SK-N-SH (cell line): Measurements from ENCODE around the gene E4F1. TPM values are rescaled to one million over a fixed set of nuclear protein-coding genes. Genes with fewer than 3 reads are reported as not detected.

ENCODE experiments used
- CTCF ChIA-PET: fragments of 300-600, 350-600 bp; formaldehyde crosslinking; extraction: SDS; loops from one replicate; lab custom pipeline; 2021; lab: Yijun Ruan, JAX
- POLR2A ChIA-PET: fragments of 350-600 bp; sonication (Branson Sonifier 250); formaldehyde crosslinking; extraction: SDS; loops from one replicate; lab custom pipeline; 2020; ENCODE audit warnings: antibody characterized with exemption, inconsistent platforms; lab: Yijun Ruan, JAX
- DNase-seq: peaks from one replicate; pipeline ENCODE4 v3.0.0; 2012
- H2AFZ ChIP-seq: fragments of 200-600 bp; sonication (generic); 2 replicates; pipeline ENCODE4 v1.8.1; 2016; ENCODE audit warnings: antibody characterized with exemption, mild to moderate bottlenecking, low read depth
- H3F3A ChIP-seq: fragments of 200-600 bp; sonication (generic); replicated peaks from 2 replicates; pipeline ENCODE3; 2016; ENCODE audit warnings: antibody characterized with exemption, mild to moderate bottlenecking; ENCODE audit not compliant: insufficient read depth
- H3K27ac ChIP-seq, 2 experiments: fragments of 200-500 bp in 1 of 2; fragments of 200-600 bp in 1 of 2; sonication (Bioruptor generic) in 1 of 2; sonication (generic), shearing (Covaris generic) in 1 of 2; 2 replicates each; pipeline versions ENCODE4 v1.5.1 to v1.6.1; 2014 to 2016; ENCODE audit warnings: low read depth in 2 of 2, inconsistent platforms in 1 of 2, low read length in 1 of 2, mild to moderate bottlenecking in 1 of 2, mixed read lengths in 1 of 2
- H3K27me3 ChIP-seq: fragments of 200-600 bp; sonication (generic), shearing (Covaris generic); 2 replicates; pipeline ENCODE4 v1.6.1; 2016; ENCODE audit warnings: mixed run types; ENCODE audit not compliant: insufficient read depth
- H3K36me3 ChIP-seq, 2 experiments: fragments of 200-500 bp in 1 of 2; fragments of 200-600 bp in 1 of 2; sonication (Bioruptor generic) in 1 of 2; sonication (generic) in 1 of 2; replicated peaks in 1 of 2; 2 replicates each; pipeline versions ENCODE3 to v1.5.1; 2014 to 2016; ENCODE audit warnings: low read length in 1 of 2, mild to moderate bottlenecking in 1 of 2; ENCODE audit not compliant: insufficient read depth in 2 of 2, control insufficient read depth in 1 of 2
- H3K4me1 ChIP-seq, 2 experiments: fragments of 200-500 bp in 1 of 2; fragments of 200-600 bp in 1 of 2; sonication (Bioruptor generic) in 1 of 2; sonication (generic), shearing (Covaris generic) in 1 of 2; 2 replicates each; pipeline versions ENCODE4 v1.5.1 to v1.6.1; 2014 to 2016; ENCODE audit warnings: low read depth in 1 of 2, low read length in 1 of 2, mixed run types in 1 of 2; ENCODE audit not compliant: insufficient read depth in 2 of 2, control insufficient read depth in 1 of 2
- H3K4me2 ChIP-seq: fragments of 200-600 bp; sonication (generic), shearing (Covaris generic); 2 replicates; pipeline ENCODE4 v1.6.1; 2017; ENCODE audit warnings: mixed run types
- H3K4me3 ChIP-seq, 2 experiments: fragments of 200-500 bp in 1 of 2; fragments of 200-600 bp in 1 of 2; sonication (Bioruptor generic) in 1 of 2; sonication (generic), shearing (Covaris generic) in 1 of 2; 2 replicates each; pipeline versions ENCODE4 v1.5.1 to v1.8.1; 2014 to 2016; ENCODE audit warnings: low read depth in 2 of 2, inconsistent platforms in 1 of 2, low read length in 1 of 2, mild to moderate bottlenecking in 1 of 2, mixed read lengths in 1 of 2, moderate library complexity in 1 of 2
- H3K79me2 ChIP-seq: fragments of 200-600 bp; sonication (generic); 2 replicates; pipeline ENCODE4 v1.8.1; 2017; ENCODE audit warnings: mild to moderate bottlenecking; ENCODE audit not compliant: insufficient read depth
- H3K9ac ChIP-seq: fragments of 200-600 bp; sonication (generic); 2 replicates; pipeline ENCODE4 v1.6.1; 2017; ENCODE audit warnings: mixed run types
- H3K9me2 ChIP-seq: fragments of 200-600 bp; sonication (generic); 2 replicates; pipeline ENCODE4 v1.6.1; 2017; ENCODE audit warnings: mixed run types
- H3K9me3 ChIP-seq: fragments of 200-600 bp; sonication (generic); 2 replicates; pipeline ENCODE4 v1.6.1; 2017; ENCODE audit warnings: mixed run types, mild to moderate bottlenecking, moderate library complexity
- H4K20me1 ChIP-seq: fragments of 200-600 bp; sonication (generic); 2 replicates; pipeline ENCODE4 v1.6.1; 2017; ENCODE audit warnings: mild to moderate bottlenecking, mixed run types; ENCODE audit not compliant: insufficient read depth
- EP300 ChIP-seq, 2 experiments: IDR thresholded peaks; 2 replicates each; pipeline versions ENCODE4 v1.4.0 to v1.6.1; 2012; ENCODE audit warnings: borderline replicate concordance in 1 of 2, low read depth in 1 of 2, low read length in 1 of 2
- EZH2phosphoT487 ChIP-seq: fragments of 200-600 bp; sonication (generic); IDR thresholded peaks from 2 replicates; pipeline ENCODE4 v1.6.1; 2017; ENCODE audit warnings: low read depth, mixed run types, mild to moderate bottlenecking, antibody characterized with exemption, moderate library complexity, borderline replicate concordance
- GABPA ChIP-seq: IDR thresholded peaks from 2 replicates; pipeline ENCODE4 v1.4.0; 2012; ENCODE audit warnings: low read depth, mild to moderate bottlenecking
- JUND ChIP-seq: IDR thresholded peaks from 2 replicates; pipeline ENCODE4 v1.4.0; 2012
- MEF2A ChIP-seq: IDR thresholded peaks from 2 replicates; pipeline ENCODE4 v1.4.0; 2012; ENCODE audit warnings: low read depth, borderline replicate concordance
- MXI1 ChIP-seq: IDR thresholded peaks from 2 replicates; pipeline ENCODE4 v1.6.1; 2012; ENCODE audit warnings: mild to moderate bottlenecking, low read depth, low read length, improper control_type of control experiment
- NFIC ChIP-seq: IDR thresholded peaks from 2 replicates; pipeline ENCODE4 v1.4.0; 2012; ENCODE audit warnings: borderline replicate concordance
- POLR2AphosphoS5 ChIP-seq: IDR thresholded peaks from 2 replicates; pipeline ENCODE4 v1.6.1; 2012; ENCODE audit warnings: low read depth, low read length
- RAD21 ChIP-seq: IDR thresholded peaks from 2 replicates; pipeline ENCODE4 v1.6.1; 2012; ENCODE audit warnings: mild to moderate bottlenecking, low read length
- RFX5 ChIP-seq: IDR thresholded peaks from 2 replicates; pipeline ENCODE4 v1.6.1; 2012; ENCODE audit warnings: mild to moderate bottlenecking, improper control_type of control experiment, low read length
- SIN3A ChIP-seq: IDR thresholded peaks from 2 replicates; pipeline ENCODE4 v1.6.1; 2012; ENCODE audit warnings: low read depth, mild to moderate bottlenecking, low read length, moderate library complexity, borderline replicate concordance
- TAF1 ChIP-seq: IDR thresholded peaks from 2 replicates; pipeline ENCODE4 v1.6.1; 2012; ENCODE audit warnings: low read depth, mild to moderate bottlenecking, low read length, moderate library complexity, borderline replicate concordance
- TCF12 ChIP-seq: IDR thresholded peaks from 2 replicates; pipeline ENCODE4 v1.4.0; 2012
- USF1 ChIP-seq: IDR thresholded peaks from 2 replicates; pipeline ENCODE4 v1.4.0; 2012; ENCODE audit warnings: low read depth, borderline replicate concordance
- WGBS: methylation state at CpG from one replicate; pipeline ENCODE4 v1.1.6; 2017; ENCODE audit warnings: low lambda C conversion rate; 5-methylcytosine and 5-hydroxymethylcytosine counted together
- polyA plus RNA-seq, 3 experiments: library from polyadenylated mRNA; depleted of rRNA; stranded (reverse); fragments of >200 nt; gene quantifications; 2 replicates each; pipeline ENCODE4 v1.2.3, GENCODE V29; 2012

E4F1 gene
- polyA plus RNA-seq, 1 of the 3 experiments (the other 2 are of a cell fraction), result 33.0 TPM

- Histone ChIP-seq H3K9ac (no peak overlapping the region), H3K9me3 (no peaks in the 10 kb centered on the region), H3K27me3 (no peaks in the 10 kb centered on the region), H3K4me2 (no peak overlapping the region), H2AFZ (no peak overlapping the region), H4K20me1 (no peaks in the 10 kb centered on the region), H3K36me3 (no peaks in the 10 kb centered on the region), H3K4me3 (peak overlapping the region in 1 of 2 experiments; percentile 33; a peak in 2 of 4 replicates), H3K27ac (no peak overlapping the region), H3F3A (no peaks in the 10 kb centered on the region), H3K79me2 (no peaks in the 10 kb centered on the region), H3K4me1 (peaks cover 0 to 18% of the 10 kb centered on the region in 2 experiments; a peak in 1 of 4 replicates), H3K9me2 (no peaks in the 10 kb centered on the region)
- no peak for TF ChIP-seq USF1
- TF ChIP-seq RFX5, result no peak
- no peak for TF ChIP-seq EZH2phosphoT487
- no peak for TF ChIP-seq MXI1
- no peak for TF ChIP-seq POLR2AphosphoS5
- TF ChIP-seq RAD21, result no peak
- no peak for TF ChIP-seq TAF1
- DNase-seq, result no peak
- CTCF ChIA-PET, result interaction anchor here (0.9 to 3.6 kb wide), 3 partner anchors 13 to 55 kb away, joined by 3 to 19 read pairs (median 5); partner anchors contain the start of gene ECI1
- WGBS, result 92% methylated on average over 13 of the region's 32 CpGs
- POLR2A ChIA-PET, result no interaction called here
Observed at GRCh38 chr16:2196981-2197511, 26.3 kb upstream of the E4F1 start.

- no peaks in the 10 kb centered on the region for H3K79me2 ChIP-seq
- no peaks in the 10 kb centered on the region for H4K20me1 ChIP-seq
- no peak overlapping the region for H2AFZ ChIP-seq
- WGBS, result 74% methylated on average over 4 of the region's 6 CpGs
- no peaks in the 10 kb centered on the region for H3F3A ChIP-seq
- no peak overlapping the region for H3K4me3 ChIP-seq
- H3K4me1 ChIP-seq, result peaks cover 0 to 18% of the 10 kb centered on the region in 2 experiments; a peak in 1 of 4 replicates
- H3K9ac ChIP-seq, result no peak overlapping the region
- H3K9me2 ChIP-seq, result no peaks in the 10 kb centered on the region
- TF ChIP-seq GABPA (no peak), NFIC (no peak), TCF12 (no peak), JUND (no peak), RAD21 (no peak), EP300 (IDR thresholded peaks at IDR 0.05; ENCODE audit: borderline replicate concordance in 1 of 2, low read depth in 1 of 2, low read length in 1 of 2) (no peak), MEF2A (no peak), SIN3A (no peak)
- H3K4me2 ChIP-seq, result no peak overlapping the region
- no peaks in the 10 kb centered on the region for H3K9me3 ChIP-seq
- POLR2A ChIA-PET, result no interaction called here
- CTCF ChIA-PET, result interaction anchor here (0.9 to 1.9 kb wide), 4 partner anchors 27 to 54 kb away, joined by 3 to 5 read pairs (median 4); partner anchors contain the start of gene ECI1
- H3K27me3 ChIP-seq, result no peaks in the 10 kb centered on the region
- DNase-seq, result no peak
- no peaks in the 10 kb centered on the region for H3K36me3 ChIP-seq
- no peak overlapping the region for H3K27ac ChIP-seq
Observed at GRCh38 chr16:2197765-2198164, 25.6 kb upstream of the E4F1 start.
